Parathyroid adenoma (tissue), 2 donors: ENCODE results near the gene GMEB2.

Experiments used
- H2AFZ ChIP-seq: fragments of 300-600 bp; sonication (generic); one replicate; pipeline ENCODE4 v1.7.0; 2017; ENCODE audit warnings: antibody characterized with exemption, mild to moderate bottlenecking
- H3K27ac ChIP-seq: fragments of 300-600 bp; sonication (generic); one replicate; pipeline ENCODE4 v1.7.0; 2017
- H3K27me3 ChIP-seq: fragments of 300-600 bp; sonication (generic); one replicate; pipeline ENCODE4 v1.7.0; 2017; ENCODE audit warnings: low read length; ENCODE audit not compliant: control insufficient read depth, insufficient read depth
- H3K36me3 ChIP-seq: fragments of 300-600 bp; sonication (generic); one replicate; pipeline ENCODE4 v1.7.0; 2017; ENCODE audit warnings: low read length; ENCODE audit not compliant: control insufficient read depth, insufficient read depth
- H3K4me1 ChIP-seq: fragments of 300-600 bp; sonication (generic); one replicate; pipeline ENCODE4 v1.7.0; 2017; ENCODE audit warnings: control low read depth
- H3K4me2 ChIP-seq: fragments of 300-600 bp; sonication (generic); one replicate; pipeline ENCODE4 v1.7.0; 2017; ENCODE audit warnings: low read length
- H3K4me3 ChIP-seq: fragments of 300-600 bp; sonication (generic); one replicate; pipeline ENCODE4 v1.7.0; 2017; ENCODE audit warnings: low read depth, low read length
- H3K79me2 ChIP-seq: fragments of 300-600 bp; sonication (generic); one replicate; pipeline ENCODE4 v1.7.0; 2017; ENCODE audit warnings: control low read depth
- H3K9ac ChIP-seq: fragments of 300-600 bp; sonication (generic); one replicate; pipeline ENCODE4 v1.7.0; 2017; ENCODE audit warnings: mild to moderate bottlenecking
- H3K9me3 ChIP-seq: fragments of 300-600 bp; sonication (generic); one replicate; pipeline ENCODE4 v1.7.0; 2017; ENCODE audit warnings: low read length; ENCODE audit not compliant: control insufficient read depth
- CTCF ChIP-seq: fragments of 300-600 bp; sonication (generic); IDR thresholded peaks from one replicate; pipeline ENCODE4 v1.7.0; 2017; ENCODE audit warnings: antibody characterized with exemption, mild to moderate bottlenecking
- donor health status: primary hyperparathyroidism.

GMEB2 gene

GRCh38 chr20:63568170-63568981 is 58.5 kb downstream of the GMEB2 start:
- Histone ChIP-seq H2AFZ (no peak overlapping the region), H3K4me1 (no peaks in the 10 kb centered on the region), H3K36me3 (no peaks in the 10 kb centered on the region), H3K79me2 (no peaks in the 10 kb centered on the region), H3K9me3 (no peaks in the 10 kb centered on the region), H3K4me2 (no peak overlapping the region), H3K27me3 (no peaks in the 10 kb centered on the region), H3K9ac (no peak overlapping the region), H3K27ac (no peak overlapping the region), H3K4me3 (no peak overlapping the region)
- no peak for TF ChIP-seq CTCF

- H3K27ac ChIP-seq = no peak overlapping the region
- no peaks in the 10 kb centered on the region for H3K36me3 ChIP-seq
- H3K79me2 ChIP-seq = no peaks in the 10 kb centered on the region
- no peaks in the 10 kb centered on the region for H3K4me1 ChIP-seq
- no peak for TF ChIP-seq CTCF
- no peak overlapping the region for H2AFZ ChIP-seq
- no peaks in the 10 kb centered on the region for H3K27me3 ChIP-seq
- H3K4me2 ChIP-seq = no peak overlapping the region
- H3K4me3 ChIP-seq = no peak overlapping the region
- H3K9me3 ChIP-seq = no peaks in the 10 kb centered on the region
- no peak overlapping the region for H3K9ac ChIP-seq
These were observed 59.3 kb downstream of the GMEB2 start for GRCh38 chr20:63567386-63568169.

GRCh38 chr20:63567136-63567385 is 59.8 kb downstream of the GMEB2 start:
- no peaks in the 10 kb centered on the region for H3K36me3 ChIP-seq

GRCh38 chr20:63566395-63567135 is 60.3 kb downstream of the GMEB2 start:
- H3K9me3 ChIP-seq = no peaks in the 10 kb centered on the region
- H3K36me3 ChIP-seq = no peaks in the 10 kb centered on the region
- H3K9ac ChIP-seq = no peak overlapping the region
- no peak overlapping the region for H3K4me3 ChIP-seq
- H3K27me3 ChIP-seq = no peaks in the 10 kb centered on the region
- no peak for TF ChIP-seq CTCF
- no peak overlapping the region for H3K4me2 ChIP-seq
- no peaks in the 10 kb centered on the region for H3K79me2 ChIP-seq
- no peak overlapping the region for H3K27ac ChIP-seq
- no peaks in the 10 kb centered on the region for H3K4me1 ChIP-seq
- no peak overlapping the region for H2AFZ ChIP-seq

More at GRCh38 chr20:63567136-63567385, 59.8 kb downstream of the GMEB2 start:
- H3K27ac ChIP-seq = no peak overlapping the region
- no peaks in the 10 kb centered on the region for H3K9me3 ChIP-seq
- H3K4me3 ChIP-seq = no peak overlapping the region
- no peaks in the 10 kb centered on the region for H3K27me3 ChIP-seq
- no peaks in the 10 kb centered on the region for H3K4me1 ChIP-seq
- no peak overlapping the region for H2AFZ ChIP-seq
- no peak for TF ChIP-seq CTCF
- H3K4me2 ChIP-seq = no peak overlapping the region
- no peak overlapping the region for H3K9ac ChIP-seq
- no peaks in the 10 kb centered on the region for H3K79me2 ChIP-seq
